DND-41 (cell line): ENCODE results near the gene UFC1.

Source experiments
- EZH2 ChIP-seq: IDR thresholded peaks from 3 replicates; pipeline ENCODE4 v1.6.1; 2012; ENCODE audit warnings: borderline replicate concordance, low read depth, mild to moderate bottlenecking, moderate library complexity, low read length, inconsistent platforms; ENCODE audit not compliant: severe bottlenecking
- TF ChIP-seq, protein P1 (sequence below): IDR thresholded peaks from 2 replicates; pipeline ENCODE4 v1.5.1; 2012; ENCODE audit warnings: borderline replicate concordance, low read length, moderate library complexity, mild to moderate bottlenecking; ENCODE audit not compliant: poor library complexity, severe bottlenecking; ENCODE audit errors: extremely low read depth

GRCh38 chr1:161176468-161177111, 22.8 kb downstream of the UFC1 start:
- TF ChIP-seq, protein P1, sequence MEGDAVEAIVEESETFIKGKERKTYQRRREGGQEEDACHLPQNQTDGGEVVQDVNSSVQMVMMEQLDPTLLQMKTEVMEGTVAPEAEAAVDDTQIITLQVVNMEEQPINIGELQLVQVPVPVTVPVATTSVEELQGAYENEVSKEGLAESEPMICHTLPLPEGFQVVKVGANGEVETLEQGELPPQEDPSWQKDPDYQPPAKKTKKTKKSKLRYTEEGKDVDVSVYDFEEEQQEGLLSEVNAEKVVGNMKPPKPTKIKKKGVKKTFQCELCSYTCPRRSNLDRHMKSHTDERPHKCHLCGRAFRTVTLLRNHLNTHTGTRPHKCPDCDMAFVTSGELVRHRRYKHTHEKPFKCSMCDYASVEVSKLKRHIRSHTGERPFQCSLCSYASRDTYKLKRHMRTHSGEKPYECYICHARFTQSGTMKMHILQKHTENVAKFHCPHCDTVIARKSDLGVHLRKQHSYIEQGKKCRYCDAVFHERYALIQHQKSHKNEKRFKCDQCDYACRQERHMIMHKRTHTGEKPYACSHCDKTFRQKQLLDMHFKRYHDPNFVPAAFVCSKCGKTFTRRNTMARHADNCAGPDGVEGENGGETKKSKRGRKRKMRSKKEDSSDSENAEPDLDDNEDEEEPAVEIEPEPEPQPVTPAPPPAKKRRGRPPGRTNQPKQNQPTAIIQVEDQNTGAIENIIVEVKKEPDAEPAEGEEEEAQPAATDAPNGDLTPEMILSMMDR, result no peak
- TF ChIP-seq EZH2, result no peak
